Activated CD4-positive, alpha-beta T cell treated with anti-CD3 and anti-CD28 coated beads, Interleukin-2, amount 10 ng/mL, durations not matched to agents 7 days and 5 days (primary cell): ENCODE results near the gene ZNF649. TPM values are rescaled to one million over a fixed set of nuclear protein-coding genes. Genes with fewer than 3 reads are reported as not detected.
"Not testable (repeated sequence)": the region's sequence is repeated elsewhere in the genome, so short reads cannot be mapped to it uniquely, and the experiment has no call there.

Experiments
- CTCF ChIA-PET: fragments of 350-600 bp; sonication (Branson Sonifier 250); formaldehyde crosslinking; loops from one replicate; lab custom pipeline; 2021; ENCODE audit warnings: antibody characterized with exemption; lab: Charles Lee
- POLR2A ChIA-PET: fragments of 350-600 bp; sonication (Branson Sonifier 250); formaldehyde crosslinking; loops from one replicate; lab custom pipeline; 2021; ENCODE audit warnings: antibody characterized with exemption; lab: Charles Lee
- DNase-seq: peaks from one replicate; pipeline ENCODE4 v3.0.0-alpha.2; 2020
- H3K27ac Mint-ChIP-seq: one replicate; pipeline ENCODE4 v1.8.0; 2021; ENCODE audit warnings: mild to moderate bottlenecking, moderate library complexity, mixed read lengths
- H3K27me3 Mint-ChIP-seq: one replicate; pipeline ENCODE4 v1.8.0; 2021; ENCODE audit warnings: mixed read lengths
- H3K36me3 Mint-ChIP-seq: one replicate; pipeline ENCODE4 v1.8.0; 2021; ENCODE audit warnings: low read depth, mixed read lengths
- H3K4me1 Mint-ChIP-seq: one replicate; pipeline ENCODE4 v1.8.0; 2021; ENCODE audit warnings: mixed read lengths
- H3K4me3 Mint-ChIP-seq: one replicate; pipeline ENCODE4 v1.8.0; 2021; ENCODE audit warnings: mild to moderate bottlenecking, moderate library complexity, mixed read lengths
- H3K9me3 Mint-ChIP-seq: one replicate; pipeline ENCODE4 v1.8.0; 2021; ENCODE audit warnings: mixed read lengths
- total RNA-seq, 2 experiments: library from RNA; stranded (reverse); gene quantifications; one replicate each; pipeline ENCODE4 v1.2.3, GENCODE V29; 2021

ZNF649 gene
- total RNA-seq, 2 experiments from 2014 or later, result 12.2 to 12.8 TPM

DNA sequence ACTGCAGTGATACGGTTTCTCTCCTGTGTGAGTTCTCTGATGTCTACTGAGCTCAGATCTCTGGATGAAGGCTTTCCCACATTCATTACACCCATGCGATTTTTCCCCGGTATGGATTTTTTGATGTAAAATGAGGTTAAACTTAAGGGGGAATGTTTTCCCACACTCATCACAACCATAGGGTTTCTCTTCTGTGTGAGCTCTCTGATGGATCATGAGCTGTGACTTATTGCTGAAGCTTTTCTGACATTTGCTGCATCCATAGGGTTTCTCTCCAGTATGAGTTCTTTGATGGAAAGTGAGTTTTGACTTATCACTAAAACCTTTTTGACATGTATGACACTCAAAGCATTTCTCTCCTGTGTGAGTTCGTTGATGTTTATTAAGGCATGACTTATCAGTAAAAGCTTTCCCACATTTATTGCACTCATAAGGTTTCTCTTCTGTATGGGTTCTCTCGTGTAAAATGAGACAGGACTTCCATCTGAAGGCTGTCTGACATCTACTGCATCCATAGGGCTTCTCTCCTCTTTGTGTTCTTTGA lies 10.6 kb upstream of the ZNF649 start:
- DNase-seq, result no peak
- Mint-ChIP-seq H3K4me1 (no peaks in the 10 kb centered on the region), H3K27me3 (no peaks in the 10 kb centered on the region), H3K4me3 (no peak overlapping the region), H3K36me3 (peaks cover 16% of the 10 kb centered on the region), H3K9me3 (peaks cover 53% of the 10 kb centered on the region), H3K27ac (no peak overlapping the region)
- ChIA-PET CTCF (interaction anchor here (0.5 kb wide), 1 partner anchor 14 kb away, joined by 3 read pairs; no protein-coding TSS in a partner anchor), POLR2A (no interaction called here)

DNA sequence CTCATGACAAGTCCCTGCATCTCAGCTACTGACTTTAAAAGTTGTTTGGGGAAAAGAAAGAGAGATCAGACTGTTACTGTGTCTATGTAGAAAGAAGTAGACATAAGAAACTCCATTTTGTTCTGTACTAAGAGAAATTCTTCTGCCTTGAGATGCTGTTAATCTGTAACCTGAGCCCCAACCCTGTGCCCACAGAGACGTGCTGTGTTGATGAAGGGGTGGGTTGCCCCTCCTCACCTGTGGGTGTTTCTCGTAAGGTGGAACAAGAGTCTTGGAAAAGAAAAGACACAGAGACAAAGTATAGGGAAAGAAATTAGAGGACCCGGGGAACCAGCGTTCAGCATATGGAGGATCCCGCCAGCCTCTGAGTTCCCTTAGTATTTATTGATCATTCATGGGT lies 3.2 kb upstream of the ZNF649 start:
- H3K4me3 Mint-ChIP-seq, POLR2A ChIA-PET, H3K27ac Mint-ChIP-seq, CTCF ChIA-PET, DNase-seq, H3K27me3 Mint-ChIP-seq: not testable (repeated sequence)
- peaks cover 29% of the 10 kb centered on the region for H3K36me3 Mint-ChIP-seq
- peaks cover 18% of the 10 kb centered on the region for H3K4me1 Mint-ChIP-seq
- peaks cover 47% of the 10 kb centered on the region for H3K9me3 Mint-ChIP-seq

DNA sequence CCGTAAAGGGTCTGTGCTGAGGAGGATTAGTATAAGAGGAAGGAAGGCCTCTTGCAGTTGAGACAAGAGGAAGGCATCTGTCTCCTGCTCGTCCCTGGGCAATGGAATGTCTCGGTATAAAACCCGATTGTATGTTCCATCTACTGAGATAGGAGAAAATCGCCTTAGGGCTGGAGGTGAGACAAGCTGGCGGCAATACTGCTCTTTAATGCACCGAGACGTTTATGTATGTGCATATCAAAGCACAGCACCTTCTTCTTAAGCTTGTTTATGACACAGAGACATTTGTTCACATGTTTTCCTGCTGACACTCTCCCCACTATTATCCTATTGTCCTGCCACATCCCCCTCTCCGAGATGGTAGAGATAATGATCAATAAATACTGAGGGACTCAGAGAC lies 1.3 kb upstream of the ZNF649 start:
- H3K27me3 Mint-ChIP-seq, CTCF ChIA-PET, DNase-seq, POLR2A ChIA-PET, H3K4me3 Mint-ChIP-seq, H3K27ac Mint-ChIP-seq: not testable (repeated sequence)
- H3K4me1 Mint-ChIP-seq, result peaks cover 23% of the 10 kb centered on the region
- peaks cover 47% of the 10 kb centered on the region for H3K36me3 Mint-ChIP-seq
- peaks cover 52% of the 10 kb centered on the region for H3K9me3 Mint-ChIP-seq

DNA sequence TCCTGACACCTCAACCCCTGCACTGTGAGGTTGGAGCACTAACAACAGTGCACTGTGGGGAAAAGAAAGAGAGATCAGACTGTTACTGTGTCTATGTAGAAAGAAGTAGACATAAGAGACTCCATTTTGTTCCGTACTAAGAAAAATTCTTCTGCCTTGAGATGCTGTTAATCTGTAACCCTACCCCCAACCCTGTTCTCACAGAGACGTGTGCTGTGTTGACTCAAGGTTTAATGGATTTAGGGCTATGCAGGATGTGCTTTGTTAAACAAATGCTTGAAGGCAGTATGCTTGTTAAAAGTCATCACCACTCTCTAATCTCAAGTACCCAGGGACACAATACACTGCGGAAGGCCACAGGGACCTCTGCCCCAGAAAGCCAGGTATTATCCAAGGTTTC lies 822 bp upstream of the ZNF649 start:
- H3K4me3 Mint-ChIP-seq, DNase-seq, CTCF ChIA-PET, H3K27me3 Mint-ChIP-seq, H3K27ac Mint-ChIP-seq, POLR2A ChIA-PET: not testable (repeated sequence)
- H3K36me3 Mint-ChIP-seq, result peaks cover 51% of the 10 kb centered on the region
- H3K4me1 Mint-ChIP-seq, result peaks cover 23% of the 10 kb centered on the region
- H3K9me3 Mint-ChIP-seq, result peaks cover 54% of the 10 kb centered on the region

DNA sequence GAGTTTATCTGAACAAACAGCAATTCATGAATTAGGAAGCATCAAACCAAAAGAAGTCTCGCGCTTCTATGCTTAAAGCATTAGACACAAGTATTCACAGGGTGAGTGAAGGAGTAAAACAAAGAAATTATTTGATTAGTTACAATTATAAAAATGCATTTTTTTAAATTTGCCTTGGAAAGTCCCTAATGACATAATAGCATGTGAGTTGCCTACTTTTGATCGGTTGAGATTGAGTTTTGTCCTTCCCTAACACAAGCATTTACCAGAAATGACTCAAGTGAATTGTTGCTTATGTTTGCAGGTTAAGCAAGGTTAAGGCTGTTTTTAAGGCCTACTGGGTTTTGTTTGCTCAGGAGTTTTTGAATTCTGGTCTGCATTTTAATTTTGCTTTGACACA lies 389 bp upstream of the ZNF649 start:
- ChIA-PET POLR2A (no interaction called here), CTCF (no interaction called here)
- Mint-ChIP-seq H3K4me1 (peaks cover 23% of the 10 kb centered on the region), H3K9me3 (peaks cover 59% of the 10 kb centered on the region), H3K36me3 (peaks cover 56% of the 10 kb centered on the region), H3K27ac (peak overlapping the region; percentile 99), H3K27me3 (peaks cover 7% of the 10 kb centered on the region), H3K4me3 (peak overlapping the region; percentile 99)
- no peak for DNase-seq

DNA sequence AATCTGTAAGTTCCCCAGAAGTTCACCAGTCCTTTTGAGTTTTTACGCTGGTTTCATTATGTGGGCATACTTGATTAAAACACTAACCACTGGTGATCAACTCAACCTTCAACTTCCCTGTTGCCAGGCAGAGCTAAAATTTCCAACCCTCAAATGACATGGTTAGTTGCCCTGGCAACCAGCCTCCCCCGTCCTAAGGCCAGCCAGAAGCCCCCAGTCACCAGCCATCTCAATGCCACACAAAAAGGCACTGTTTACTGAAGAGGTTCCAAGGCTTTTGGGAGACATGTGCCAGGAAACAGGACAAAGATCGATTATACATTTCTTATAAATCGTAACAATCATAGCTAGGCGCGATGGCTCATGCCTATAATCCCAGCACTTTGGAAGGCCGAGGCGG lies 1.6 kb downstream of the ZNF649 start:
- Mint-ChIP-seq H3K27ac (peak overlapping the region; percentile 62), H3K9me3 (peaks cover 63% of the 10 kb centered on the region), H3K4me3 (peak overlapping the region; percentile 99), H3K27me3 (peaks cover 7% of the 10 kb centered on the region), H3K36me3 (peaks cover 74% of the 10 kb centered on the region), H3K4me1 (peaks cover 23% of the 10 kb centered on the region)
- DNase-seq, result no peak
- ChIA-PET CTCF (no interaction called here), POLR2A (no interaction called here)

DNA sequence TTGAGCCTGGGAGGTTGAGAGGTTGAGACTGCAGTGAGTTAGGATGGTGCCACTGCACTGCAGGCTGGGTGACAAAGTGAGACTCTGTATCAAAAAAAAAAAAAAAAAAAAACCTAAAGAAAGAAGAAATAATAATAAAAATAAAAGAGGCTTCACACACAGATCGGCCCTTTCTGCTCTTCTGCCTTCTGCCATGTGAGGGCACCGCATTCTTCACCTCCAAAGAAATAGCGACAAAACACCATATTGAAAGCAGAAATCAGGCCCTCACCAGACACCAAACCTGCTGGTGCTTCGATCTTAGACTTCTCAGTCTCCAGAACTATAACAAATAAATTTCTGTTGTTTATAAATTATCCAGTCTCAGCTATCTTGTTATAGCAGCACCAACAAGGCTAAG lies 3.0 kb downstream of the ZNF649 start:
- ChIA-PET CTCF (interaction anchor here (0.6 to 1.1 kb wide), 2 partner anchors 13 to 1489 kb away, joined by 3 to 5 read pairs; no protein-coding TSS in a partner anchor), POLR2A (no interaction called here)
- H3K27ac Mint-ChIP-seq, result no peak overlapping the region
- no peak for DNase-seq
- H3K4me3 Mint-ChIP-seq, result no peak overlapping the region
- peaks cover 23% of the 10 kb centered on the region for H3K4me1 Mint-ChIP-seq
- H3K27me3 Mint-ChIP-seq, result peaks cover 5% of the 10 kb centered on the region
- peaks cover 86% of the 10 kb centered on the region for H3K36me3 Mint-ChIP-seq
- H3K9me3 Mint-ChIP-seq, result peaks cover 64% of the 10 kb centered on the region

DNA sequence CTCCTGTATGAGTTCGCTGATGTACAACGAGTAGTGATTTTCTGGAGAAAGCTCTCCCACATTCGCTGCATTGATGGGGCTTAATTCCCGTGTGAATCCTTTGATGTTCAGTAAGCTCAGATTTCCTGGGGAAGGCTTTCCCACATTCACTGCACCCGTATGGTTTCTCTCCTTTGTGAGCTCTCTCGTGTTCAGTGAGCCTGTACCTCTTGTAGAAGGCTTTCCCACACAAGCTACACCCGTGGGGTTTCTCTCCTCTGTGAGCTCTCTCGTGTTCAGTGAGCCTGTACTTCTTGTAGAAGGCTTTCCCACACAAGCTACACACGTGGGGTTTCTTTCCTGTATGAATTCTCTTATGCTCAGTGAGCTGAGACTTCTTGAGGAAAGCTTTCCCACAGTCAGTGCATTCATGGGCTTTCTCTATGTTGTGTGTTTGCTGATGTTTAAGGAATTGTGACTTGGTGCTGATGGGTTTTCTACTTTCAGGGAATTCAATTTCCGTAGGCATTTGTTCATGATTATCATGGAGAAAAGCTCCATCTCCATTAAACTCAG lies 13.5 kb downstream of the ZNF649 start:
- H3K27ac Mint-ChIP-seq, result peak overlapping the region; percentile 37
- no peak for DNase-seq
- no peaks in the 10 kb centered on the region for H3K27me3 Mint-ChIP-seq
- H3K9me3 Mint-ChIP-seq, result peaks cover 71% of the 10 kb centered on the region
- no peak overlapping the region for H3K4me3 Mint-ChIP-seq
- H3K4me1 Mint-ChIP-seq, result peaks cover 17% of the 10 kb centered on the region
- peaks cover 91% of the 10 kb centered on the region for H3K36me3 Mint-ChIP-seq
- ChIA-PET CTCF (no interaction called here), POLR2A (no interaction called here)

DNA sequence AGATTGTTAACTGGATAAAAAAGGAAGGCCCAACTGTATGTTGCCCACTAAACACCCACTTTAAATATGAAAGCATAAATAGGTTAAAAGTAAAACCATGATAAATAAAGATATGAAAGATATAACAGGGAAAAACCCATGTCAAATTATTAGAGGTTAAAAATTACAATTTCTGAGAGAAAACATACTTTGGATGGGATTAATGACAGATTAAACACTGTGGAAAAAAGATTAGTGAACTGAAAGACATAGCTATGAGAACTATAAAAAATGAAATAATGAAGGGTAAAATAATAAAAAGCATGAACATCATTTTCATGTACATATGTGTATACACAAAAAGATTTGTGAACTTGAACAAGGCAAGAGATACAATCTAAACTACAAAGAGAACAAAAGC lies 14.9 kb downstream of the ZNF649 start:
- Mint-ChIP-seq H3K27me3 (no peaks in the 10 kb centered on the region), H3K9me3 (peaks cover 71% of the 10 kb centered on the region)

DNA sequence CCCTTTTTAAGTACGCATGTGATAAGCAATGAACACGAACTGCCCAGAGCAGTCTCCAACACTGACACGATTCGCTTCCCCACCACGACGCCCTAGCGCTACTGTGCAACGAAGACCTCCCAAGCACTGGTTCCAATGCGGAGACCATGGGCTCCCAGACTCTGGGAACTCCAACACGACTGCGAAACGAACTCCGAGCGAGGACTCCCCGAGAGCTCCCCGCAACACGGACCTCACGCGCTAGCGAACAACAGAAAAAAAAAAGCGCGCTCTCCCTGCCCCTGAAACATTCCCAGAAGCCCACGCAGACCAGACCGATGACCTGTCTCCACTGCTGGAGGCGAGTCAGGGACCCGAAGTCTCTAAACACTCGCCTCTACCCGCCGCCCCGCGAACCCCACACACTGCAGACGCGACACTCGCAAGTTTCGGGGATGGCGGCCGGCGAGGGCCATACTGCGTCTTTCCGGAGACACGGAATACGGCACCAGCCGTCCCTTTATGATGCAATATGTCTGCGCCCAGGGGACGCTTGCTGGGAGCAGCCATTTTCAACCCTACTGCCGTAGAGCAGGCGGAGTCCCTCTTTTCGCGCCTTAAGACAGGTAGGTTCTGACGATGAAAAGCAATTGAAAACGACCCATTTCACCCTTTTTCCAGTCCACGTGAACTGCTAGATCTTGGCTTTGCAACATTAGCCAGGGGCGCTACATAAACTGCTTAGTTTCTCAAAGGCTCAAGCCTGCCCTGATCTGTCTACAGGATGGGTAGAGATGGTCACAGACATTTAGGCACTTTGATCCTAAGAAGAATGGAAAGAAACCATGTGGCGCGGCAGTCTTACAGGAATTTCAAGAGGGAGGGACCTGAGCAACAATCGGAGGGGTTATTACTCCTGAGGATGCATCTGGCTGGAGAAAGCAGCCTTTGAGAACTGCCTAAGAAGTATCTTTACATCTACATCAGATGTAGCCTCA lies 17.0 kb downstream of the ZNF649 start, which contains the start of gene ZNF577:
ZNF577 (minus strand) TSS at position 430 of the 977 bp plus-strand sequence. CDS start 7,569 bp downstream, outside the sequence.
- no peaks in the 10 kb centered on the region for H3K27me3 Mint-ChIP-seq
- peak; percentile 85 for DNase-seq
- POLR2A ChIA-PET, result no interaction called here
- H3K4me3 Mint-ChIP-seq, result peak within 1 kb of the TSS; percentile 88
- CTCF ChIA-PET, result no interaction called here
- peak within 1 kb of the TSS; percentile 93 for H3K27ac Mint-ChIP-seq
- H3K36me3 Mint-ChIP-seq, result peaks cover 73% of the 10 kb centered on the region
- peaks cover 17% of the 10 kb centered on the region for H3K4me1 Mint-ChIP-seq
- peaks cover 66% of the 10 kb centered on the region for H3K9me3 Mint-ChIP-seq

More for the DNA sequence above, 14.9 kb downstream of the ZNF649 start:
- no peak overlapping the region for H3K4me3 Mint-ChIP-seq
- no peak overlapping the region for H3K27ac Mint-ChIP-seq
- peaks cover 87% of the 10 kb centered on the region for H3K36me3 Mint-ChIP-seq
- no peak for DNase-seq
- CTCF ChIA-PET, result no interaction called here
- POLR2A ChIA-PET, result no interaction called here
- H3K4me1 Mint-ChIP-seq, result peaks cover 17% of the 10 kb centered on the region

DNA sequence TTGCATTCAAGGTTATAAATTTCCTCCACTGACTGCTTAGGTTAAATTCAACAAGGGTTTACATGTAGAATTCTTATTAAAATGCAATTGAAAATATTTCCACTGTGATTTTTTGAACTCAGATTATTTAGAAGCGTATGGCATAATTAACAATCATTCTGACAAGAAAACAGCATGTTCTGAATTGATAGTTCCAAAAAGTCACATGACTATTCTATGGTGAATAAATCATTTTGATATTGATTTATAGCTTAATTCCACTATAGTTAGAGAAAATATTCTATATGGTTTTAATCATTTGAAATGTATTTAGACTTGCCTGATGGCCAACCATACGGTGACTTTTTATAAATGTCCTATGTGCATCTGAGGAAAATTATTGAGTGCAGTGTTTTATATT lies 20.1 kb downstream of the ZNF649 start:
- peaks cover 63% of the 10 kb centered on the region for H3K36me3 Mint-ChIP-seq
- CTCF ChIA-PET, result no interaction called here
- POLR2A ChIA-PET, result no interaction called here
- no peak overlapping the region for H3K4me3 Mint-ChIP-seq
- no peak overlapping the region for H3K27ac Mint-ChIP-seq
- no peaks in the 10 kb centered on the region for H3K27me3 Mint-ChIP-seq
- H3K9me3 Mint-ChIP-seq, result peaks cover 64% of the 10 kb centered on the region
- peaks cover 17% of the 10 kb centered on the region for H3K4me1 Mint-ChIP-seq
- no peak for DNase-seq

DNA sequence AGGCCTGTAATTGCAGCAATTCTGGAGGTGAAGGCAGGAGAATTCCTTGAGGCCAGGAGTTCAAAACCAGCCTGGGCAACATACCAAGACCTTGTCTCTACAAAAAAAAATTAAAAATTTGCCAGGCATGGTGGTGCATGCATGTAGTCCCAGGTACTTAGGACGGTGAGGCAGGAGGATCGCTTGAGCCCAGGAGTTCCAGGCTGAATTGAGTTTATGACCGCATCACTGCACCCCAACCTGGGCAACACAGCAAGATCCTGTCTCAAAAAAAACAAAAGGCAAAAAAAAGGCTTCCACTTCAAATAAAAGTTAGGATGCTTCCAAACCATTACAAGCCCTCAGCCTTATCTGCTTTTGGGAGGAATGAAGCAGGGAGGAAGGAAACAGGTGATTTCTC lies 22.3 kb downstream of the ZNF649 start:
- Mint-ChIP-seq H3K27me3 (no peaks in the 10 kb centered on the region), H3K4me1 (peaks cover 7% of the 10 kb centered on the region), H3K4me3 (no peak overlapping the region), H3K27ac (no peak overlapping the region), H3K36me3 (peaks cover 56% of the 10 kb centered on the region), H3K9me3 (peaks cover 58% of the 10 kb centered on the region)
- CTCF ChIA-PET, result no interaction called here
- POLR2A ChIA-PET, result no interaction called here
- DNase-seq, result no peak

DNA sequence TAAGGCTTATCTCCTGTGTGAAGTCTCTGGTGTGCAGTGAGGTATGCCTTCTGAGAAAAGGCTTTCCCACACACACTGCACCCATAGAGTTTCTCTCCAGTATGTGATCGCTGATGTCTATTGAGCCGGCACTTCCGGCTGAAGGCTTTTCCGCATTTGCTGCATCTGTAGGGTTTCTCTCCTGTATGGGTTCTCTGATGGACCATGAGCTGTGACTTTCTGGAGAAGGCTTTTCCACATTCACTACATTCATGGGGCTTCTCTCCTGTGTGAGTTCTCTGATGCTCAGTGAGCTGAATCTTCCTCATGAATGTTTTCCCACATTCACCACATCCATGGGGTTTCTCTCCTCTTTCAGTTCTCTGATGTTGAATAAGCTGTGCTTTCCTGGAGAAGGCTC lies 31.7 kb downstream of the ZNF649 start:
- no peak overlapping the region for H3K27ac Mint-ChIP-seq
- H3K4me1 Mint-ChIP-seq, result no peaks in the 10 kb centered on the region
- CTCF ChIA-PET, result no interaction called here
- POLR2A ChIA-PET, result no interaction called here
- no peak overlapping the region for H3K4me3 Mint-ChIP-seq
- H3K9me3 Mint-ChIP-seq, result peaks cover 83% of the 10 kb centered on the region
- no peak for DNase-seq
- H3K27me3 Mint-ChIP-seq, result no peaks in the 10 kb centered on the region
- peaks cover 54% of the 10 kb centered on the region for H3K36me3 Mint-ChIP-seq
